IPS-18c (cell line): ENCODE results near the gene LYPD8.
"Not testable (repeated sequence)": the region's sequence is repeated elsewhere in the genome, so short reads cannot be mapped to it uniquely, and the experiment has no call there.

Experiments
- H3K4me3 ChIP-seq: 2 replicates; pipeline ENCODE4 v1.7.0; 2013; ENCODE audit warnings: low read depth, mild to moderate bottlenecking, low read length, moderate library complexity; ENCODE audit not compliant: insufficient read depth
- H3K9me3 ChIP-seq: one replicate; pipeline ENCODE4 v1.6.1; 2013; ENCODE audit warnings: mild to moderate bottlenecking, low read length, moderate library complexity; ENCODE audit not compliant: control insufficient read depth, insufficient read depth

LYPD8 gene

GRCh38 chr1:248755517-248755916 lies at the start of gene LYPD8:
LYPD8 (minus strand) TSS chr1:248755759; CDS start chr1:248751081, 4,678 bp downstream.
- Histone ChIP-seq H3K4me3 (no peak within 1 kb of the TSS), H3K9me3 (peaks cover 4% of the 10 kb centered on the region)

- no peak overlapping the region for H3K4me3 ChIP-seq
These were observed 49.5 kb upstream of the LYPD8 start for GRCh38 chr1:248804771-248805681.

GRCh38 chr1:248803501-248803900 lies 47.9 kb upstream of the LYPD8 start:
- not testable (repeated sequence) for H3K9me3 ChIP-seq, H3K4me3 ChIP-seq

More at GRCh38 chr1:248804771-248805681, 49.5 kb upstream of the LYPD8 start:
- H3K9me3 ChIP-seq = peaks cover 2% of the 10 kb centered on the region

GRCh38 chr1:248802454-248802853 lies 46.9 kb upstream of the LYPD8 start:
- Histone ChIP-seq H3K9me3 (no peaks in the 10 kb centered on the region), H3K4me3 (no peak overlapping the region)

- no peak overlapping the region for H3K4me3 ChIP-seq
- no peaks in the 10 kb centered on the region for H3K9me3 ChIP-seq
These were observed 44.9 kb upstream of the LYPD8 start for GRCh38 chr1:248800459-248800858.

- H3K4me3 ChIP-seq = no peak overlapping the region
- no peaks in the 10 kb centered on the region for H3K9me3 ChIP-seq
These were observed 43.2 kb upstream of the LYPD8 start for GRCh38 chr1:248798791-248799190.

- not testable (repeated sequence) for H3K9me3 ChIP-seq
These were observed 39.1 kb upstream of the LYPD8 start for GRCh38 chr1:248794663-248795062.

GRCh38 chr1:248793592-248793991 lies 38.0 kb upstream of the LYPD8 start:
- Histone ChIP-seq H3K9me3 (no peaks in the 10 kb centered on the region), H3K4me3 (no peak overlapping the region)

More at GRCh38 chr1:248794663-248795062, 39.1 kb upstream of the LYPD8 start:
- not testable (repeated sequence) for H3K4me3 ChIP-seq

- H3K9me3 ChIP-seq = no peaks in the 10 kb centered on the region
These were observed 36.8 kb upstream of the LYPD8 start for GRCh38 chr1:248792342-248792741.

GRCh38 chr1:248791010-248791409 lies 35.5 kb upstream of the LYPD8 start:
- Histone ChIP-seq H3K9me3 (no peaks in the 10 kb centered on the region), H3K4me3 (no peak overlapping the region)

More at GRCh38 chr1:248792342-248792741, 36.8 kb upstream of the LYPD8 start:
- H3K4me3 ChIP-seq = no peak overlapping the region

GRCh38 chr1:248790456-248790855 lies 34.9 kb upstream of the LYPD8 start:
- Histone ChIP-seq H3K9me3 (no peaks in the 10 kb centered on the region), H3K4me3 (no peak overlapping the region)

- not testable (repeated sequence) for H3K9me3 ChIP-seq, H3K4me3 ChIP-seq
These were observed 33.8 kb upstream of the LYPD8 start for GRCh38 chr1:248789337-248789736.

- Histone ChIP-seq H3K4me3 (no peak overlapping the region), H3K9me3 (no peaks in the 10 kb centered on the region)
These were observed 32.8 kb upstream of the LYPD8 start for GRCh38 chr1:248788327-248788726.

- Histone ChIP-seq H3K9me3 (no peaks in the 10 kb centered on the region), H3K4me3 (no peak overlapping the region)
These were observed 31.9 kb upstream of the LYPD8 start for GRCh38 chr1:248787430-248787829.

- Histone ChIP-seq H3K4me3 (no peak overlapping the region), H3K9me3 (no peaks in the 10 kb centered on the region)
These were observed 30.6 kb upstream of the LYPD8 start for GRCh38 chr1:248786156-248786555.

- Histone ChIP-seq H3K4me3 (no peak overlapping the region), H3K9me3 (peaks cover 2% of the 10 kb centered on the region)
These were observed 27.8 kb upstream of the LYPD8 start for GRCh38 chr1:248783367-248783766.

- no peak overlapping the region for H3K4me3 ChIP-seq
- peaks cover 2% of the 10 kb centered on the region for H3K9me3 ChIP-seq
These were observed 27.0 kb upstream of the LYPD8 start for GRCh38 chr1:248782416-248783141.

GRCh38 chr1:248779350-248779749 lies 23.8 kb upstream of the LYPD8 start:
- Histone ChIP-seq H3K9me3 (peaks cover 2% of the 10 kb centered on the region), H3K4me3 (no peak overlapping the region)
